Sigmoid colon (tissue), 4 donors: ENCODE results near the gene USP15.

Source experiments
- CTCF ChIP-seq, 4 experiments: fragments of 450-650 bp in 3 of 4; fragments of 200-600 bp in 1 of 4; IDR thresholded peaks; one replicate each; pipeline ENCODE4 v1.5.1; 2016 to 2019; ENCODE audit warnings: antibody characterized with exemption in 4 of 4, mild to moderate bottlenecking in 3 of 4, moderate library complexity in 2 of 4
- EP300 ChIP-seq, 4 donors: sonication (generic); formaldehyde crosslinking; IDR thresholded peaks; one replicate each; pipeline ENCODE4 v1.6.1; 2017; ENCODE audit warnings: antibody characterized with exemption in 4 of 4

- no peak for TF ChIP-seq CTCF (IDR thresholded peaks at IDR 0.05)
- TF ChIP-seq EP300 (IDR thresholded peaks at IDR 0.05), result no peak
Measured at GRCh38 chr12:62403031-62403430, 142.8 kb downstream of the USP15 start.
